Measurements from ENCODE around the gene ODF4. TPM values are rescaled to one million over a fixed set of nuclear protein-coding genes. Genes with fewer than 3 reads are reported as not detected.

ODF4 gene
- polyA plus RNA-seq, 1 experiment: not detected

GRCh38 chr17:8384801-8385378 is 45.2 kb downstream of the ODF4 start:
- H3K27me3 ChIP-seq (ENCODE audit: control insufficient read depth, insufficient read depth, low read length): no peaks in the 10 kb centered on the region
- TF ChIP-seq, protein P1, sequence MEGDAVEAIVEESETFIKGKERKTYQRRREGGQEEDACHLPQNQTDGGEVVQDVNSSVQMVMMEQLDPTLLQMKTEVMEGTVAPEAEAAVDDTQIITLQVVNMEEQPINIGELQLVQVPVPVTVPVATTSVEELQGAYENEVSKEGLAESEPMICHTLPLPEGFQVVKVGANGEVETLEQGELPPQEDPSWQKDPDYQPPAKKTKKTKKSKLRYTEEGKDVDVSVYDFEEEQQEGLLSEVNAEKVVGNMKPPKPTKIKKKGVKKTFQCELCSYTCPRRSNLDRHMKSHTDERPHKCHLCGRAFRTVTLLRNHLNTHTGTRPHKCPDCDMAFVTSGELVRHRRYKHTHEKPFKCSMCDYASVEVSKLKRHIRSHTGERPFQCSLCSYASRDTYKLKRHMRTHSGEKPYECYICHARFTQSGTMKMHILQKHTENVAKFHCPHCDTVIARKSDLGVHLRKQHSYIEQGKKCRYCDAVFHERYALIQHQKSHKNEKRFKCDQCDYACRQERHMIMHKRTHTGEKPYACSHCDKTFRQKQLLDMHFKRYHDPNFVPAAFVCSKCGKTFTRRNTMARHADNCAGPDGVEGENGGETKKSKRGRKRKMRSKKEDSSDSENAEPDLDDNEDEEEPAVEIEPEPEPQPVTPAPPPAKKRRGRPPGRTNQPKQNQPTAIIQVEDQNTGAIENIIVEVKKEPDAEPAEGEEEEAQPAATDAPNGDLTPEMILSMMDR (IDR thresholded peaks at IDR 0.05; ENCODE audit: low read depth, low read length): no peak
- DNase-seq (ENCODE audit: low read depth, low spot score): peak; percentile 86
- ChIA-PET POLR2A (interaction anchor here (0.8 to 1.2 kb wide), 3 partner anchors 9 to 51 kb away, joined by 3 to 7 read pairs (median 3); partner anchors contain the start of genes KRABD2 and NDEL1), CTCF (interaction anchor here (0.7 to 2.3 kb wide), 5 partner anchors 25 to 401 kb away, joined by 3 to 12 read pairs (median 3); no protein-coding TSS in a partner anchor)
- H3K27ac ChIP-seq (ENCODE audit: low read depth, low read length): peak overlapping the region; percentile 97
- H3K9me3 ChIP-seq (ENCODE audit: control insufficient read depth, insufficient read depth, low read length): no peaks in the 10 kb centered on the region
- H3K4me3 ChIP-seq (ENCODE audit: low read depth, low read length): peak overlapping the region; percentile 7; the same call in 1 of the 2 replicates

DNA sequence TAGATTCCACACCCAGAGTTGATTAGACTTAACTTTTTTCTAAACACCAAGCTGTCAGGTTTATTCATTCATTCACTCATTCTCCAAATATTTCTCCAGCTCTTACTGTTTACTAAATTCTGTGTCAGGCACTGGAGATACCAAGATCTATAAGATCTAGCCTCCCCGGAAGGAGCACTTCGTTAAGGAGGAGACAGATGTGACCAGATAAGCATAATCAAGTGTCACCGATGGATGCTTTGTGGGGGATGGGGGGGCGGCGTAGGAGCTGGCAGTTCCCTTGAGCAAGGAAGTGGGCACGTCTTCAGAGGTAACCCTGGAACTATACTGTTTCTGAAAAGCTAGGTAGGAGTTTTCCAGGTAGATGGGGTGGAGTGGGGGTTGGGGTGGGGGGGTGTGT is 47.2 kb downstream of the ODF4 start:
- H3K27ac ChIP-seq (ENCODE audit: low read depth, low read length): no peak overlapping the region
- TF ChIP-seq, protein P1 (IDR thresholded peaks at IDR 0.05; ENCODE audit: low read depth, low read length): no peak
- no peaks in the 10 kb centered on the region for H3K27me3 ChIP-seq (ENCODE audit: control insufficient read depth, insufficient read depth, low read length)
- DNase-seq (ENCODE audit: low read depth, low spot score): no peak
- H3K4me3 ChIP-seq (ENCODE audit: low read depth, low read length): no peak overlapping the region
- CTCF ChIA-PET: interaction anchor here (0.6 to 1.5 kb wide), 6 partner anchors 24 to 1135 kb away, joined by 3 to 5 read pairs (median 4); no protein-coding TSS in a partner anchor
- H3K9me3 ChIP-seq (ENCODE audit: control insufficient read depth, insufficient read depth, low read length): no peaks in the 10 kb centered on the region
- POLR2A ChIA-PET: interaction anchor here (0.6 kb wide), 1 partner anchor 107 kb away, joined by 3 read pairs; no protein-coding TSS in a partner anchor

DNA sequence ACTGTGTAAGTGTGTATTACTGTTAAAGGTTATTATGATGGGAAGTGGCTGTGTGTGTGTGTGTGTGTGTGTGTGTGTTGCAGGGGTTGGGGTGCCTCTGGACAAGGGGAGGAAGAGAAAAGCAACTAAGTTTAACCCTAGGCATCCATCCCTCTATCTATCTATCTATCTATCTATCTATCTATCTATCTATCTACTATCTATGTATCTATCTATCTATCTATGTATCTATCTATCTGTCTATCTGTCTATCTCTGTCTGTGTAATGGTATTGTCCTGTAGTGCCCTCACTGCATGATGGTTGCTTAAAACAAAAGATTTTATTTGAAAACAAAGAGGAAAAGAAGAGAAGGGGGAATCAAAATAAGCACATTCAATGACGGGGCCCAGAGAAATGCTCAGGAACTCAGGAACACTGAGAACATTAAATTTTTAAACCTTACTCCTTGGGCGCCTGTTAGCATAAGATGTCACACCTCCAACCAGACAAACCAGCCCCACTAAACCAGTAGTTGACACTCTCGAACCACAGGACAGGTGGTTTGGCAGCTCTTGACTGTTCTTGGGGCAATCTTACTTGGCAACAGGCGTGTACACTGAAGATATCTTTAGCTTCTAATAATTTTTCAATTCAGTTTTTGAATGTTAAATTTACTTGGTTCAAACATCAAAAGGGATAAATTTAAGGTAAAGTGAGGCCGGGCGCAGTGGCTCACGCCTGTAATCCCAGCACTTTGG is 48.4 kb downstream of the ODF4 start:
- Histone ChIP-seq H3K27ac (ENCODE audit: low read depth, low read length) (no peak overlapping the region), H3K27me3 (ENCODE audit: control insufficient read depth, insufficient read depth, low read length) (no peaks in the 10 kb centered on the region), H3K4me3 (ENCODE audit: low read depth, low read length) (no peak overlapping the region), H3K9me3 (ENCODE audit: control insufficient read depth, insufficient read depth, low read length) (peaks cover 5% of the 10 kb centered on the region; the same call in 1 of the 2 replicates)
- ChIA-PET POLR2A (no interaction called here), CTCF (no interaction called here)
- DNase-seq (ENCODE audit: low read depth, low spot score): no peak
- TF ChIP-seq, protein P1 (IDR thresholded peaks at IDR 0.05; ENCODE audit: low read depth, low read length): no peak

DNA sequence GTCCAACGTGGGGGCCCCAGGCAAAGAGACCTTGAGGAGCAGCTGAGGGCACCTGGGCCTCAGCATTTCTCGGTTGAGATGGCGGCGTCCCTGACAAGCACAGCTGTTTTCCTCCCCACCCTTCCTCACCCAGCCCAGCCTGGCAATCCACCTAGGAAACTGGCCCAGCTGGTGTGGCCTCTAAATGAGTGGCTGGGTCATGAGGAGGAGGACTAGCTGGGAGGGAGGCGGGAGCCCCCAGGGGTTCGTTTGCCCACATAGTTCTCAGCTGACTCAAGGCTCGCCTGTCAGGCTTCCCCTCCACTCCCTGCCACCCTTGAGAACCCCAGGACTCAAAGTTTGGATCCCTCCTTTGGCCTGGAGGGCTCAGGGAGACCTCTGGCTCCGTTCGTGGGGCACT is 52.1 kb downstream of the ODF4 start:
- POLR2A ChIA-PET: no interaction called here
- DNase-seq (ENCODE audit: low read depth, low spot score): no peak
- TF ChIP-seq, protein P1 (IDR thresholded peaks at IDR 0.05; ENCODE audit: low read depth, low read length): no peak
- peaks cover 6% of the 10 kb centered on the region; the same call in 1 of the 2 replicates for H3K9me3 ChIP-seq (ENCODE audit: control insufficient read depth, insufficient read depth, low read length)
- no peak overlapping the region for H3K27ac ChIP-seq (ENCODE audit: low read depth, low read length)
- H3K4me3 ChIP-seq (ENCODE audit: low read depth, low read length): no peak overlapping the region
- no peaks in the 10 kb centered on the region for H3K27me3 ChIP-seq (ENCODE audit: control insufficient read depth, insufficient read depth, low read length)
- CTCF ChIA-PET: interaction anchor here (1.6 kb wide), 1 partner anchor 19 kb away, joined by 7 read pairs; no protein-coding TSS in a partner anchor

- H3K9me3 ChIP-seq (ENCODE audit: control insufficient read depth, insufficient read depth, low read length): peaks cover 6% of the 10 kb centered on the region; the same call in 1 of the 2 replicates
- CTCF ChIA-PET: interaction anchor here (1.6 kb wide), 1 partner anchor 18 kb away, joined by 7 read pairs; no protein-coding TSS in a partner anchor
- H3K27ac ChIP-seq (ENCODE audit: low read depth, low read length): no peak overlapping the region
- H3K4me3 ChIP-seq (ENCODE audit: low read depth, low read length): no peak overlapping the region
- POLR2A ChIA-PET: no interaction called here
- no peaks in the 10 kb centered on the region for H3K27me3 ChIP-seq (ENCODE audit: control insufficient read depth, insufficient read depth, low read length)
- DNase-seq (ENCODE audit: low read depth, low spot score): no peak
- TF ChIP-seq, protein P1 (IDR thresholded peaks at IDR 0.05; ENCODE audit: low read depth, low read length): no peak
Observed at GRCh38 chr17:8392274-8392673, 52.6 kb downstream of the ODF4 start.

Data from AG04450 (cell line).